ENCODE results near the gene GPR135.

DNA sequence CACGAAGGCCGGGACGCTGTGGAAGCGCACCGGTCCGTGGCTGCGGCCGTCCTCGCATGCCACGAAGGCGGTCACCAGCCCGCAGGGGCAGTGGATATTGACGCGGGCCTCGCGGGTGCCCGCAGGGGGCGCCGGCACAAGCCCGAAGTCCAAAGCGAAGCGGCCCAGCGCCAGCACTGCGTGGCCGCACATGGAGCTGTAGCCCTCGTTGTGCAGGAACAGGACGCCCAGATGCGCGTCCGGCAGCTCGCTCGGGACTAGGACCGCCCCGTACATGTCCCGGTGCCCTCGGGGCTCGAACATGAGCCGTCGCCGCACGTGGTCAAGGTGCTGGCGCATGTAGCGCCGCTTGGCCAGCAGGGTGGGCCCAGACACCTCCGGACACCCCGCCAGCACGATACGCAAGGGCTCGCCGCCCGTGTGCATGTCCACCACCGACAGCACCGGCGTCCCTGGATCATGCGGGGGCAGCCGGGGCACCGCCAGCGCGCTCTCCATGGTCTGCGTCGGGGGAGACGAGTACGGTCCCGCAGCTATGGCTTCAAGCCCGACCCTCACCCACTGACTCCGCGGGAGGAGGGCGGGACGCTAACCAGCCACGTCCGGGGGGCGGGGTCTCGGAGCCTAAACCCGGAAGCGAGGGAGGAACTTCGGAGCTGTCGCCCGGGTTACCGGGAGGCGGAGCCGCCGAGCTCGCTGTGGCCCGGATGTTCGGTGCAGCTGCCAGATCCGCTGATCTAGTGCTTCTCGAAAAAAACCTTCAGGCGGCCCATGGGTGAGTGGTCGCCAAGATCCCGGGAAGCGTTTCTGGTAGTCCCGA, 18.8 kb upstream of the GPR135 start, which contains the start of the genes JKAMP and L3HYPDH:
- TF ChIP-seq CTCF (IDR thresholded peaks at IDR 0.05) = peak; percentile 21 to 41 (median 35)
- peak; percentile 68 for TF ChIP-seq POLR2A (IDR thresholded peaks at IDR 0.05)
